GM21360 (cell line): ENCODE results near the gene ZSCAN25.
"Not testable (repeated sequence)": the region's sequence is repeated elsewhere in the genome, so short reads cannot be mapped to it uniquely, and the experiment has no call there.

ENCODE experiments used
- ATAC-seq: cut with Tn5 transposase; IDR thresholded peaks from one replicate; pipeline ENCODE4 v1.9.1; 2021; ENCODE audit warnings: mild to moderate bottlenecking, moderate library complexity; ENCODE audit not compliant: unreplicated experiment

ZSCAN25 gene

DNA sequence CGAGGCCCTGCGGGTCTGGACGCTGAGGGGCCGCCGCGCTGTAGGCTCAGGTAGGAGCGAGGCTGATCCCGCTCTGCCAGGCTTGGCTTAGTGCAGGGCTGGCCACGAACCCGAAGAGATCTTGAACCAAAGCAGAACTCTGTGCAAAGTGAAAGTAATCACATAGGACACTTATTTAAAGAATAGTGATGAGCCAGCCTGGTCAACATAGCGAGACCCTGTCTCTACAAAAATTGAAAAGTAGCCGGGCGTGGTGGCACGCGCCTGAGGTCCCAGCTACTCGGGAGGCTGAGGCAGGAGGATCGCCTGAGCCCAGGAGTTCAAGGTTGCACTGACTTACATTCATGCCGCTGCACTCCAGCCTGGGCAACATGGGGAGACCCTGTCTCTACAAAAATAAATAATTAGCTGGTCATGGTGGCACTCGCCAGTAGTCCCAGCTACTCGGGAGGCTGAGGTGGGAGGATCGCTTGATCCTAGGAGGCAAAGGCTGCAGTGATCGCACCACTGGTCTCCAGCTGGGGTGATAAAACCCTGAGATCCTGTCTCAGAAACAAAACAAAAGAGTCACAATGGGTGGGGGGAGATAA, 541 bp downstream of the ZSCAN25 start:
- ATAC-seq, result no peak

DNA sequence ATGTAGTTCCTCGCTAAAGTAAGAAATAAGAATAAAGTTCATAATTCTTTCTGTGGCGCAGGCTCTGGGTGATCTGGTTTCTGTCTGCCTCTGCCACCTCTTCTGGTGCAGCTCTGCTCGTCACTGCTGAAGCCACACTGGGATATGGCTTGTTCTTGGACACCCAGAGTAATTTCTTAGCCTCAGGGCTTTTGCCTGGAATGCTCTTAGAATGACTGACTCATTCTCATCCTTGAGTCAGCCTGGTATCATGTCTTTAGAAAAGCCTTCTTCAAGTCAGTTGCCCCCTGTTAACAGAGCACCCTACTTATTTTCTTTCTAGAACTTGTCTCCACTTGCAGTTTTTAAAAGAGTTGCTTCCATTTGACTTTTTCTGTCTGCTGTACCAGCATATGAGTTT, 2.0 kb downstream of the ZSCAN25 start:
- ATAC-seq, result no peak

DNA sequence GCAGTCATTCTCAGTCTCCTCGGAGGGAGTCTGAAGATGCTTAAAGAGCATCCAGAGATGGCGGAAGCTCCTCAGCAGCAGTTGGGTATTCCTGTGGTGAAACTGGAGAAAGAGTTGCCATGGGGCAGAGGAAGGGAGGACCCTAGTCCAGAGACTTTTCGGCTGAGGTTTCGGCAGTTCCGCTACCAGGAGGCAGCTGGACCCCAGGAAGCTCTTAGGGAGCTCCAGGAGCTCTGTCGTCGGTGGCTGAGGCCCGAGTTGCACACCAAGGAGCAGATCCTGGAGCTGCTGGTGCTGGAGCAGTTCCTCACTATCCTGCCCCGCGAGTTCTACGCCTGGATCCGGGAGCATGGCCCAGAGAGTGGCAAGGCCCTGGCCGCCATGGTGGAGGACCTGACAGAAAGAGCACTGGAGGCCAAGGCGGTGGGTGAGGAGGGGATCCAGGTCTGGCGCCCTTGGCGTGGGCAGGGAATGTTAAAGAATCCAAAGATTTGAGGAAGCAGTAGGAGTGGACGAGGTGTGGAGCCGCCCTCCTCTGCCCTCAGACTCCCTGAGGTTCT, 2.9 kb downstream of the ZSCAN25 start:
- ATAC-seq, result no peak

DNA sequence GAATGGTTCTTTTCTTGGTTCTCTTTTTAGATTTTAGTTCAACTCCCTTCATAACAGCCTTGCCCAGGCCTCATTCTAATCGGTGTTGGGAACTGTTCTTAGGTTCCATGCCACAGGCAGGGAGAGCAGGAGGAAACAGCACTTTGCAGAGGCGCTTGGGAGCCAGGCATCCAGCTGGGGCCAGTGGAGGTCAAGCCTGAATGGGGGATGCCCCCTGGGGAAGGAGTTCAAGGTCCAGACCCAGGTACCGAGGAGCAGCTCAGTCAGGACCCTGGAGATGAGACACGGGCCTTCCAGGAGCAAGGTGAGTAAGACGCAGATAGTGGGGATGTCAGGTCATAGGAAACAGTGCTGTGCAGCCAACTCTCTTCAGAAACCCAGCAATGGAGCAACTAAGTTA, 4.5 kb downstream of the ZSCAN25 start:
- ATAC-seq, result no peak

DNA sequence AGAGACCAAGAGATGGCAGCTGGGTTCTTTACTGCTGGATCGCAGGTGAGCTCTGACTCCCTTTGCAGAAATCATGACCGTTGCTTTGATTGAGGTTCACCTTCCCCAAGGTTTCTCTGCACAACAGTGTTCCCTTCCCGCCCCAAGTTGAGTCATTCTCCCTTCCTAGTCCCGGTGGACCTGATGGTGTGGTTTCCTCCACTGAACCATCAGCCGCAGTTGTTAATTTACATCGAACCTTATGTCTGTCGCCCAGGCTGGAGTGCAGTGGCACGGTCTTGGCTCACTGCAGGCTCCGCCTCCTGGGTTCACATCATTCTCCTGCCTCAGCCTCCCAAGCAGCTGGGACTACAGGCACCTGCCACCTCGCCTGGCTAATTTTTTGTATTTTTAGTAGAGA, 5.8 kb downstream of the ZSCAN25 start:
- ATAC-seq, result no peak

DNA sequence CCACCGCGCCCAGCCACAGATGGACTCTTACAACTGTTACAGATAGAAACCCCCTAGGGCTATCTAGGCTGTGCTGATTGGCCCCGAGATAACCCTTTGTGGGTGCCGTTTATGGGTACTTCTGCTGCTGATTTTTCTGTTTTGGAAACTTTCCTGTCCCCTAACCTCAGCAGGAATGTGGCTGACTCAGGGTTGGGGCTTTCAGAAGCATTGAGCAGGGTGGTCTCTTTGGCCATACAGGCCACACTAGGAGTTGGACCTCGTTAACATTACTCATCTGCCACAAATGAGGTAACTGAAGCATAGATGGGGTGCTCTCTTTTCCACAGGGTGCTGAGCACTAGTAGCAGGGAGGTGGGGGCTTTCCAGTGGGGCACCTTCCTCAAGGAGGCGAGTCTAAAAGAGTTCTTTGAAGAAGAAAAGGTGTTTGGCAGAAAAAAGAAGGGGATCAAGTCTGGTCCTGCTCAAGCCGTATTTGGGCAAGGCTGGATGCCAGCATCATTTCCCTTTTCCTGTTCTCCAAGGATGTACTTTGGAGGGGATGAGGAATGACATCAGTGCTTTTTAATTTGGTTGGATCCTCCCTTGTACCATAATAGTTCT, 6.4 kb downstream of the ZSCAN25 start:
- no peak for ATAC-seq

DNA sequence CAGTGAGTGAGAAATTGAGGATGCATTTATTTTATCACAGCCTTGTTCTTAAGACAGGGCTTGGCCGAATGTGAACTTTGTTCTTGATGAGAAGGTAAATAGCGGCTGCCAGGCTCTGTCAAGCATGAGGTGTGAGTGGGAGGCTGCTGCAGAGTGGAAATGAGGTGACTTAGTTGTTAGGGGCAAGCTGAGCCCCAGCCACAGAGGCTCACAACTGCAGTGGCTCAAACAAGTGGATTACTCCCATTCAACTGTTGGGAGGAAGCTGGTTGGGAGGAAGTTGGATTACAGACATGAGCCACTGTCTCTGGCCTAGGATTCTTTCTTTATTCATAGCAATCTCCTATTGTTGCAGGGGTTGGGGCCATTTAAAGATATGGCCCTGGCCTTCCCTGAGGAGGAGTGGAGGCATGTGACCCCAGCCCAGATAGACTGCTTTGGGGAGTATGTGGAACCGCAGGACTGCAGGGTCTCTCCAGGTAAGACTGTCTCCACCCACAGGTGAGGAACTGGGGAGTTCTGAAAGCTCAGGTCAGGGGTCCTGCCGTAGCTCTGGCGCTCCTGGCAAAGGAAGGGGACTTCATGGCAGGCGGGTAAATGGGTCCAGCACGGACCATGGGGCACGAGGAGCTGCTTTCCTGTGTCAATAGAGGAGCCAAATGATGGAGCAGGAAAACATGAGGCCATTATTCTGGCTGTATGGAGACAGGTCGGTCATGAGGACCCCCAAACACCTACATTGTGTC, 7.1 kb downstream of the ZSCAN25 start:
- no peak for ATAC-seq

DNA sequence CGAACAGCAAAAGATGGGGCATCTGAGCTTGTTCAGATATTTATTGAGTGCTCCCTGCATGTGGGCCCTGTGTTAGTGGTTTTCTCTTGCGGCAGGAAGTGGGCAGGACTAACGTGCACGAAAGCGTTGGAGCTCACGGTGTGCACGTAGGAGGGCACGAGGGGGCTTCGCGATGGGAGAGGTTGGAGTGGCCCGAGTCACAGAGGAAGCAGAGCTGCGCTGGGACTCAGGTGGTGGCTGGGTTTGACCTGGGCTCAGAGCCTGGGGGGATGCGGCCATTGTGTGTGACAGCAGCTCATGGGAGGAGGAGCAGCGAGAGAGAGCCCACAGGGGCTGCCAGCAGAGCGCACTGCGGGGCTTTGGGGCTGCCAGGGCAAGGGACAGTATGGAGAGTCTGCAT, 7.7 kb downstream of the ZSCAN25 start:
- no peak for ATAC-seq

DNA sequence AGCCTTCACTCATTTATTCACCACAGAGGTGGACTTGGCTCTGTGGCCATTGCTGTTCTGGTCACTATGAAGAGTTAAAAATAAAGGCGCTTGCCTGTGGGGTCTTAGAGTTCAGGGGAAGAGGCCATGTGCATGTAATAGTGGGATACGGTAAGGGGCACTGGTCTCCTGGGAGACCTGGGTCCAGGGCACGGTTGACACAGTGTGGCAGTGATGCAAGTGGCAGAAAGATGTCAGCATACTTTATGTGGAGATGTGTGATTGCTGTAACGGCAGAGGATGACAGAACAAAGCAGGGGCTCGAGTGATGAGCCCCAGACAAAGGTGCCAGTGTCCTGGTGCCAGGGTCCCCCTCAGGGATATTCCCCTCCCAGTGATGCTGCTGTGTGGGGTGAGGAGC, 8.6 kb downstream of the ZSCAN25 start:
- no peak for ATAC-seq

DNA sequence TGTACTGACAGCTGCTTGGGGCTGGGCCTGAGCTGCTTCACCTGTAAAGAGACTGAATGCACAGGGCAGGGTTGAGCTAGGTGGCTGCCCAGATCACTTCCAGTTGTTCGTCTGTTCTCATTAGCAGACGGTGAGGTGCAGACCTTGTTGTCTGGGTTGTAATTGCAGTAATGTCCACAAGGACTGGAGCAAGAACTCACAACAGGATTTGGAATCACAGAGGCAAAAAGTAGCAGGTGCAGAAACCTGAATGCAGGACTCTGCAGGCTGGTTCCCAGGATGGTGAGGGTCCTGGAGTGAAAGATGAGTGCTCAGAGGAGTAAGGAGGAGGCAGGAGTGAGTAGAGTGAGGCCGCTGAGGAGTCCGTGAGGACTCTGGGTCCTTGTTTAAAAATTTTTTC, 9.2 kb downstream of the ZSCAN25 start:
- no peak for ATAC-seq

DNA sequence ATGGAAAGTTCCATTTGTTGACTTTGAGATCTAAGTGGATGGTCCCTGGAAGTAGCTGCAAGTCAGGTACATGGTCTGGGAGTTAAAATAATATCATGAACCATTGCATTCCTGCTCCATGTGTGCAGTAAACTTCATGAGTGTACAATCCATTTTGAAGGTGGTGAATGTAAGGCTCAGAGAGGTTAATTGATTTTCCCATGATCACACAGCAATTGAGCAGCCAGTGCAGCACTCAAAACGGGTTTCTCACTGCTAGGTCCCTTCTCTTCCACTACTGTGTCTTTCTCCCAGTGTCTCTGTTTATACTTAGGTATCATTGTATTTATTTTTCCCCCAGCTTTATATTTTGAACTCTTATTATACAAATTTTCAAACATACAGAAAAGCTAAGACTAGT, 9.9 kb downstream of the ZSCAN25 start:
- ATAC-seq, result no peak

DNA sequence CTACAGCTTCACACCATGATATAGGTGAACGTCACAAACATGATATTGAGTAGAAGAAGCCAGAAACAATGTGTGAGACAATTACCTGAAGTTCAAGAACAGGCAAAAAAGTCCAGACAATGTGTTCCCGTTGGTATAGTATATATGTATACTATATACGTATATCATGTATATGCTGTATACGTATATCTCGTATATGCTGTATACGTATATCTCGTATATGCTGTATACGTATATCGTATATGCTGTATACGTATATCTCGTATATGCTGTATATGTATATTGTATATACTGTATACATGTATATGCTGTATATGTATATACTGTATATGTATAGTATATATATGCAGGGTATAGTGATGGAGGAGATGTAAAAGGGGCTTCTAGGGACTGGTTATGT, 10.8 kb downstream of the ZSCAN25 start:
- ATAC-seq, result no peak

DNA sequence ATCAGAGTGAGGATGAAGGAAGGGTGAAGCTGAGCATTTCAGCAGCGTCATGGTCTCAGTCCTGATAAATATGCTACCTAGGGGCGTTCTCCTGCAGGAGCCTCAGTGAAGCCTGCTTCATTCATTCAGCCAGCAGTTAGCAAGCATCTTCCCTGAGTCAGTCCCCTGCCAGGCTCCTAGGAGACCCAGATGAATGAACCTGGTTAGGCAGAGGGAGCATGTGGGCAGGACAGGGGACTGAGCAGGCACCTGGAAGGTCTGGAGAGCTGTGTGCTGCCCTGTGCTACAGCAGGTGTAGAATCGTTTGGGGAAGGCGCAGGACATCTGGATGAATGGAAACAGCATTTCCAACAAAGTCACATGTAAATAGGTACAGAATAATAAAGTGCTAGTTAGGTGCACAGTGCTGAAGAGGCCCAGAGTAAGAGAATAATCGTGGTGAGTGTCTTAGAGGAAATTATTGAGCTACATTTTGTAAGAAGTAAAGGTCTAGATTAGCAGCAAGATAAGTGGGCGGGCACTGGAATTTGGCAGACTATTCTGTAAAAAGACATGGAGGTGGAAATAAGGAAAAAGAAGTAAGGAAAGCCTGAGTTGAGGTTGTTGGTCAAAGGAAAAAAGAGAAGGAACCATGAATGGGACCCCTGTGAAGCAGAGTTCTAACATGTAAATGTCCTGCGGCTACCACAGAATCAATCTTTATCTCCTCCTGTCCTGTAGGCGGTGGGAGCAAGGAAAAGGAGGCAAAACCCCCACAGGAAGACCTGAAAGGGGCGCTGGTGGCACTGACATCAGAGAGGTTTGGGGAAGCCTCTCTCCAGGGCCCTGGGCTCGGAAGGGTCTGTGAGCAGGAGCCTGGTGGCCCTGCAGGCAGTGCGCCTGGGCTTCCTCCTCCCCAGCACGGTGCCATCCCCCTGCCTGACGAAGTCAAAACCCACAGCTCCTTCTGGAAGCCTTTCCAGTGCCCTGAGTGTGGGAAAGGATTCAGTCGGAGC, 12.0 kb downstream of the ZSCAN25 start:
- ATAC-seq, result no peak

DNA sequence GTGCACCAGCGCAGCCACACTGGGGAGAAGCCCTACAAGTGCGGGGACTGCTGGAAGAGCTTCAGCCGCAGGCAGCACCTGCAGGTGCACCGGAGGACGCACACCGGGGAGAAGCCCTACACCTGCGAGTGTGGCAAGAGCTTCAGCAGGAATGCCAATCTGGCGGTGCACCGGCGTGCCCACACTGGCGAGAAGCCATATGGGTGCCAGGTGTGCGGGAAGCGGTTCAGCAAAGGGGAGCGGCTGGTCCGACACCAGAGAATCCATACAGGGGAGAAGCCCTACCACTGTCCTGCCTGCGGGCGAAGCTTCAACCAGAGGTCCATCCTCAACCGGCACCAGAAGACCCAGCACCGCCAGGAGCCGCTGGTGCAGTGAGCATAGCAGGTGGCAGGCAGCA, 12.9 kb downstream of the ZSCAN25 start:
- ATAC-seq, result no peak

DNA sequence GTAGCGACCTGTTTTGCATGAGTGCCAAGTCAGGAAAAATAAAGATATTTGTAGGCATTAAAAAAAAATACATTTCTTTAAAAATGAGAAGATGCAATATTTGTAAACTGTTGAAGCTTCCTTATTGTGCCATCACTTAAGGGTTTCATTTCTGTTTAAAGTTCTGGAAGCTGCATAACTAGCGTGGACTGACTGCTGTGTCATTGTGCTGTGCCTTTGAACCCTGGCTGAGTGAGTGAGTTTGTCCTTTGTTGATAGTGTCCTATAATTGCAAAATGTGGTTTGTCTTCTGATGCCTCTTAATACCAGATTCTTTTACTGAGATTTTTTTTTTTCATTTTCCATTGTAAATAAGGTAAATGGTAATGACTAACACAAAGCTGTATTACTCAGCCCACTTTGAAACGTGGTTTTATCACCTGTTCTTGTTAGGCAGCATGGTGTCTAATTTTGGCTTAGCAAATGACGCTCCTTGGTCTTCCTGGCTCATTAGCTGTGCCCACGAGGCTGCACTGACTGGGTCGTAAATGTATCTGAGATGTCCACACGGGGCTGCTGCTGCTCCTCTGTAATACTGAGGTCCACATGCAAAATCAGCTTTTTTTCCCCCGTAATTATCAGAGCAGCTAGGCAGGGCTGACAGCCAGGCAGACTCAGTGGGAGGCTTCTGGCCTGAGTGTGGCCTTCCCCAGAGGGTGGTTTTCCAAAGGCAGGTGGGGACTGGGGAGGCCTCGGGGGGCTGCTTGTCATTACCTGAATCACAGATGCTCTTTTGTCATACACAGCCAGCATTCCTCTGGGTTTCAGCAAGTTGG, 14.8 kb downstream of the ZSCAN25 start:
- no peak for ATAC-seq

DNA sequence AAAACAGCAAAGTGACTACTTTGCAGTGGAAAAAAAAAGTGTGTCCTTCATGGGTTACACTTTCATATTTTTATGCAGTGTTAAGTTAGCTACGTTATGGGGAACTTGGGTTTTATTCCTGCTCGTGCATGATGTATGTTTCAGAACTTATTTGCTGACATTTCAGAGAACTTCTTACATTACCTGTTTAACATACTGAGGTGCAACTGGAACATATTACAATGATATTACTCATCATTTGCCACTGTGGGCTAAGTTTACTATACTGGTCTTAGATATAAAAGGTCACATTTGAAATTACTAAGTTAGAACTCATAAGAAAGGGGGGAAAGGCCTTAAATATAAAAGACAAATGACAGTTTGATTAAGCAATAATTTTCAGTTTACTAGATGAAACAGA, 20.7 kb downstream of the ZSCAN25 start:
- not testable (repeated sequence) for ATAC-seq

DNA sequence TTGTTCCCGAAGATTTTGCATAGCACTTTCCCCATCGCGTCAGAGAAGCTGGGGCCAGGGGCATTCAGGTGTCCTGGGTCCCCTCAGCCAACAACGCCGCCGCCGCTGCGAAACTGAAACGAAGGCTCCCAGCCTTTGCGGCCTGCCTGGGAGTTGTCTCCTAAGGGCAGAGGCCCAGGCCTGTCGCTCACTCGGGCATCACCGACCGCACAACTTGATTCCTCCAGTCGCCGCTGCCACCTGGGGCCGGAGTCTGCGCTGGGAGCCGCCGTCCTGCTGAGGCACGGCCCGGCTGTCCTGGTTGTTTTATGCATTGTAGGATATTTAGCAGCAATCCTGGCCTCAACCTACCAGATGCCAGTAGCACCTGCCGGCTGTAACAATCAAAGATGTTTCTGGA, 22.0 kb downstream of the ZSCAN25 start:
- no peak for ATAC-seq

DNA sequence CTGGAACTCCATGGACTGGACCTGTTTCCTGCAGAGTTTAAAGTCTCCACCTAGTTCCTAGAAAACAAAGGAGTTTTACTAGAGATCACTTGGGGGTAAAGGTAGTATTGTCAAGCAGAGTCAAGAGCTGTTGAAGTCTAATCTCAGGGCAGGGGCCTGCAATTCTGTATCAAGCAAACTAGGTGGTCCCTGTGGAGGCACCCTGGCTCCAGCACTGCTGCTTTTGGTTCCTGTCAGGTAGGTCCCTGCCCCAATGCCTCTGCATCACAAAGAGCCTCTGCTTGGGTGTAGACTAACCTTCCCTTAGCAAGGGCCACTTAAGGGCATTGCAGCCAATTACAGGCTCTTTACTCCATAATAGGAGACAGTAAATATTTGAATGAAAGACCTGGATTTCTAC, 22.5 kb downstream of the ZSCAN25 start:
- ATAC-seq, result no peak

DNA sequence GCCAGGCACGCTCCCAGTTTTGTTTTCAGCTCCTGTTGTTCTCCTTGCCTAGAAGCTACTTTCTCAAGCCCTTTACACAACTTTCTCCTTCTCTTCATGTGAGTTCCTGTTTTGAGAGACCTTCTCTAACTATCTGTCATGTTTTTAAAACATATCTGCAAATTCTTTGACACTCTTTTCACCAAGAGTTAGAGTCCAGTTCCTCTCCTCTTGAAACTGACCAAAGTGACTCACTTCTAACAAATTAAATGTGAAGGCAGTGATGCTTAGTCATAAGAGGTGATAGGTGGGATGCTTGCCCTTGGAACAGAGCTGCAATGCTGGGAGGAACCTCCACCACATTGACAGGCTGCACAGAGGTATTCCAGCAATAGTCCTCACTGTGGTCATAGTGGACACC, 25.3 kb downstream of the ZSCAN25 start:
- ATAC-seq, result no peak

DNA sequence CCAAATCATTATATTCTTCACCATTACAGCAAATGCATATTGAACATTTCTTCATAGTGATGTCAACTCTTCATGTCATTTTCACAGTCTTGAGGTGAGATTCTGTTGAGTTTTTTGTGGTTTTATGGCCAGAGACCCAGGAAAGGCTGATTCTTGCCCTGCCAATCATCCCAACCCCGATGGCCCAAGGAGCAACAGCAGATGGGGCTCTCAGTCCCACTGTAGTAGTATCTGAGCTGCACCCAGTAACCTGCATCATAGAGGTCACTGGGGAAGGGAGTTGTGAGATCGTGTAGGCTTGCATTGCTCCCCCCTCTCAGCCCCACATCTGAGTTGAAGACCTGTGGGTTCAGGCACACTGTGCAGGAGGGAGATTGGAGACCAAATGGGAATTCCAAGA, 26.7 kb downstream of the ZSCAN25 start:
- no peak for ATAC-seq
